Germinal center (tissue), 1 donor: ENCODE measurements around the gene ZNF680.
"Not testable (repeated sequence)": the region's sequence is repeated elsewhere in the genome, so short reads cannot be mapped to it uniquely, and the experiment has no call there.

Experiments
- DNase-seq: peaks from one replicate; pipeline ENCODE4 v3.0.0; 2012; ENCODE audit warnings: mixed read lengths, low spot score

The ZNF680 gene

DNA sequence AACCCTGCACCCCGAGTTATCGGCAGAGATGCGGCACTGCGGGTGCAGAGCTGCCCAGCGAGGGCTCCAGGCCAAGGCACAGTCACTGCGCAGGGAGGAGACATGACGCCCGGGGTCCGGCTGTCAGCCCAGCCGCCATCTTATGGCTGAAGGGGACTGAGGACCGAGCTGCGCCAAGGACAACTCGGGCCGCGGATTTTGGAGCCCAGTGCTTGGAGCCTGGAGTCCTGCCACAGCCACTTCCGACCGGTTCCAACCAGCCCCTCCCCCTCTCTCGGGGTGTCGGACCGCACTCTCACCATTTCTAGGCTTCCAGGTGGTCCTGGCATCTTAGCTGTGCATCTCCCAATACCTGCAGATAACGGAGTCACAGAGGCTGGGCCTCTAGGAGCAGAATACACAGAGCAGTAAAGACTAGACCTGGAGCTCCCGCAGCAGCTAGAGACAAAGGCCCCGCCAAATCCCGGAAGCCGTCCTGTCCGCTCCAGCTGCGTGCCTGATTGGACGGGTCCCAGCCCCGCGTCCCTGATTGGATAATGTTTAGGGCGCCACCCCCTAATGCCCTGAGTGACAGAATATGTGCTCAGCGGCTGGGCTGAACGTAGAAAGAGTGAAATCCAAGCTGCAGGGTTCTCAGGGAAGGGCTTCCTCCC is at the start of gene ZNF680:
TSS of gene ZNF680 (minus strand) at position 446 of the 653 bp plus-strand sequence. CDS start at position 329, 117 bp downstream.
- peak; percentile 91 for DNase-seq

- no peak for DNase-seq
Measured at GRCh38 chr7:64612452-64612851, 49.6 kb upstream of the ZNF680 start.

DNA sequence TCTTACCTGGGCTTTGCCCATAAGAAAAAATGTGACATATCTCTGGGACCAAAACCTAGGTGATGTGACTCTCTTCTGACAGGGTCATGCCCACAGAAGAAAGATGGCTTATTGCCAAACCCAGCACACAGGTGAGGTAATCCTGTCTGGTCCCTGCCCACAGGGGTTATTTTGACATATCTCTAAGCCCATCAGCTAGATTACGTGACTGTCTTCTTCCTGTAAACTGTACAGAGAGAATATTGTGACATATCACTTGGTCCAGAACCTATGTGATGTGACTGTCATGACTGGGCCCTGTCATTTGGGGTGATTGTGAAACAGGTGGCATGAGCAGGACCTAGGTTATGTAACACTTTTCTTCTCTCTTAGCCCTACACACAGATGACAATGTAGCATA is 48.8 kb upstream of the ZNF680 start:
- DNase-seq = no peak

- DNase-seq = no peak
Measured at GRCh38 chr7:64610997-64611396, 48.1 kb upstream of the ZNF680 start.

DNA sequence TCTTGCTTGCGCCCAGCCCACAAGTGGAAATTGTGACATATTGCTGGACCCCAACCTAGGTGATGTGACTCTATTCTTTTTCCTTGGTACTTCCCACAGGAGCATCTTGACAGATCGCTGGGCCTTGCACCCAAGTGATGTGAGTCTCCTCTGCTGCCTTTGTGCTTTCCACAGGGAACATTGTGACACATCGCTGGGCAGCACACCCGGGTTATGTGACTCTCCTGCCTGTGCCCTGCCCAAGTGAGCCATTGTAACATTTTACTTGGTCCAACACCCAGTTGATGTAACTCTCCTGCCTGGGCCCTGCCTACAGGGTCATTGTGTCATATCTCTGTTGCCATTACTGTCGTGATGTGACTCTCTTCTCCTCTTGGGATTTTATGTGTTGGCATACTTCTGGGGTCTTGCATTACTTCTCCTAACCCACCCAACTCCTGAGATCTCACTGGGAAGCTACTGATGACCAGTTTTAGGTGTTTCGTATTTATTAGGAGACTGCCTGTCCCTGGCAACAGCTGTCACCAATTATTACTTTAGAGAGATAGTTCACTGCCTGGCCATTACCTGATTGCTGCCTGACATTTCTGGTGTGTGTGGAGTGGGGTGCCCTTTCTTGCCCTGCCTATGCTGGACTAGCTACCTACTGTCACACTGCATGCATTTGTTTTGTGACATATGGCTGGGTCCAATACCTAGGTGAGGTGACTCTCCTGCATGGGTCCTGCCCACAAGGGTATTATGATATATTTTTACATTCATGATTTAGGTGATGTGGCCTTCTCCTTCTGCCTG is 45.4 kb upstream of the ZNF680 start:
- no peak for DNase-seq

DNA sequence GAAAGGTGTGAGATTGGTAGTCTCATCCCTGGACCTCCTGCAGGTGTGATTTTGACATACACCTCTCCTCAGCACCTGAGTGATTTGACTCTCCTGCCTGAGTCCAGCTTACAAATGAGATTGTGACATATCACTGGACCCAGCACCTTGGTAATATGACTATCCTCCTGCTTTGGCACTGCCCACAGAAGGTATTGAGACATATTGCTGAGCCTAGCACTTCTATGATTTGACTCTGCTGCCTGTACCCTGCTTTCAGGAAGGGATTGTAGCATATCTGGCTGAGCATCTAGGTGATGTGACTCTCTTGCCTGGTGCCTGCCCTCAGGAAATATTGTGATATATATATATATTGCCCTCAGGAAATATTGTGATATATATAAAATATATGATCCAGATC is 43.5 kb upstream of the ZNF680 start:
- no peak for DNase-seq

DNA sequence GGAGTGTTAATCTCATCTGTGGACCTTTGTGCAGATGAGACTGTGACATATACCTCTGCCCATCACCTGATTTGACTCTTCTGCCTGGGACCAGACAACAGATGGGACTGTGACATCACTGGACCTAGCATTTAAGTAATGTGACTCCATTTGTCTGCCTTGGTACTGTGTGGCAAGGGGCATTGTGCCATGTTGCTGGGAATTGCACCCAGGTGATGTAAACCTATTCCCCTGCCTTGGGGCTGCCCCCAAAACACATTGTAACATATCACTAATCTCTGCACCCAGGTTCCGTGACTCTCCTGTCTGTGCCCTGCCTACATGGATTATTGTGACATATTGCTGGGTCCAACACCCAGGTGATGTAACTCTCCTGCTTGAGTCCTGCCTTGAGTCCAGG is 40.4 kb upstream of the ZNF680 start:
- no peak for DNase-seq

- no peak for DNase-seq
Measured at GRCh38 chr7:64602518-64602917, 39.6 kb upstream of the ZNF680 start.

DNA sequence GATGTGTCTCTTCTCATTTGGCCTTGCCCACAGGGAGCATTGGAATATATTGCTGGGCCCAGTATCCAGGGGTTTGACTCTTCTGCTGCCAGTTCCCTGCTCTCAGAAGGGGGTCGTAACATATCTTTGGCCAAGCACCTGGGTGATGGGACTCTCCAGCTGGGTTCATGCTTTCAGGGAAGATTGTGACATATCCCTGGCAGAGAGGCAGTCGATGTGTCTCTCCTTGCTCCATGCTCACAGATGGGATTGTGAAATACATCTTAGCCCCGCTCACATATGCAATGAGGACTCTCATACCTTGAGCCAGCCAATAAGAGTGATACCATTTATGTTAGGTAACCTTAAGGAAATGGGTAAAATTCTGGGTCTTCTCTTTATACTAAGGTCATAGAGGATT is 39.2 kb upstream of the ZNF680 start:
- no peak for DNase-seq

DNA sequence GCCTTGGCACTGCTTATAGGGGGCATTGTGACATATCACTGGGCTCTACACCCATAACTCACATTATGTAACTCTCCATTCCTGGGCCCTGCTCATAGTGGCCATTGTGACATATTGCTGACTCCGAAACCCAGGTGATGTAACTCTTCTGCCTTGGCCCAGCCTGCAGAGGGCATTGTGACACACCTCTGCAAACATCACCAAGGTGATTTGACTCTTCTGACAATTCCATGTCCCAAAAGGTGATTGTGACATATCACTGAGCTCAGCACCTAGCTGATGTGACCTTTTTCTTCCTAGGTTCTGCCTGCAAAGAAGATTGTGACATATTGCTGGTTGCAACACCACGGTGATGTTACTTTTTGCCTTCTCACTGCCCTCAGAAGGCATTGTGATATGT is 36.5 kb upstream of the ZNF680 start:
- no peak for DNase-seq

- no peak for DNase-seq
Measured at GRCh38 chr7:64590971-64591370, 28.1 kb upstream of the ZNF680 start.

GRCh38 chr7:64581926-64582894 is 19.3 kb upstream of the ZNF680 start:
- no peak for DNase-seq

- no peak for DNase-seq
Measured at GRCh38 chr7:64581391-64581790, 18.5 kb upstream of the ZNF680 start.

DNA sequence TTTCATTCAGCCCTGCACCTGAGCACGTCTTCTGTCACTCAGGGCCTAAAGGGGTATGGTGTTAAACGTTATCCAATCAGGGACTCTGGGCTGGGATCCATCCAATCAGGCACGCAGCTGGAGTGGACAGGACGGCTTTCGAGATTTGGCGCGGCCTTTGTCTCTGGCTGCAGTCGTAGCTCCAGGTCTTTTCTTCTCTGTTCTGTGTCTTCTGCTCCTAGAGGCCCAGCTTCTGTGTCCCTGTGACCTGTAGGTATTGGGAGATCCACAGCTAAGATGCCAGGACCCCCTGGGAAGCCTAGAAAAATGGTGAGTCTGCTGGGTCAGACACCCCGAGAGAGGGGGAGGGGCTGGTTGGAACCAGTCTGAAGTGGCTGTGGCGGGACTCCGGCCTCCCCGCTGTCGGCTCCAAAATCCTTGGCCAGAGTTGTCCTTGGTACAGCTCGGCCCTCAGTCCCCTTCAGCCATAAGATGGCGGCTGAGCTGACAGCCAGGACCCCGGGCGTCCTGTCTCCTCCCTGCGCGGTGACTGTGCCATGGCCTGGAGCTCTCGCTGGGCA is 11.7 kb upstream of the ZNF680 start:
- peak; percentile 38 for DNase-seq

GRCh38 chr7:64570284-64570605 is 7.4 kb upstream of the ZNF680 start:
- not testable (repeated sequence) for DNase-seq

DNA sequence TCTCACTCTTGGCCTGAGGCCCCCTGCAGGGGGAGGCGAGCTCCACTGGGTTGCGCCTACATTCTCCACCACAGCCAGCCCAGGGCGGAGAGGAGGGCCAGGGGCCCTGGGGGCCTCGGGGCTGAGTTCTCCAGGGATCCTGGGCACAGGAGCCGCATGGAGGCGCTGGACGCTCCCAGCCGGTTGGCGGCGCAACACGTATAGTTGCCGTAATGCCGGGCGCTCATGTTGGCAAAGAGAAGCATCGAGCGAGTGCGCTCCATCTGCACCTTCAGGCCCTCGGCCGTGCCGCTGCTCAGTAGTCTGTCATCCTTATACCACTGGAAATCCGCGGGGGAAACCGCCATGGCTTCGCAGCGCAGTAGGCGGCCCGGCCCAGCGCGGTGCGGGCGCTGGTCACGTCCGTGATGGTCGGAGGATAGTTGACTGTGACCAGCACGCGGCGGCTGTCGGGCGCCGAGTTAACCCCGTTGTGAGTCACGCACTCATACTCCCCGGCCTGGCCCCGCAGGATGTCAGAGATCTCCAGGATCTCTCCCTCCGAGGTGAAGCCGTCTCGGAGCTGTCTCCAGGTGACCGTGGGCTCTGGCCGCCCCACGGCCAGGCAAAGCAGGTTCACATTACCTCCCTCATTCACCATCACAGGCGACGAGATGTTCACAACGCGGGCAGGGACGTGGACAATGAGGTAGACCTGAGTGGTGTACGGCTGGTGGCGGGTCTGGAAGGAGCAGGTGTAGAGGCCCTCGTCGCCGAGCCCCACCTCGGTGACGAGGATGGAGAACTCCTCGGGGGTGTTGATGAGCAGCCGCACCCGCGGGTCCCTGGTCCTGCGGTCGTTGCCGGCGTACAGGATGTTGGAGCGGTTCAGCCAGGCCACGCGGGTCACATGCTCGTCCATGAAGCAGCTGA is 6.8 kb upstream of the ZNF680 start:
- peak; percentile 26 for DNase-seq

- DNase-seq = no peak
Measured at GRCh38 chr7:64562256-64562625, 630 bp downstream of the ZNF680 start.

DNA sequence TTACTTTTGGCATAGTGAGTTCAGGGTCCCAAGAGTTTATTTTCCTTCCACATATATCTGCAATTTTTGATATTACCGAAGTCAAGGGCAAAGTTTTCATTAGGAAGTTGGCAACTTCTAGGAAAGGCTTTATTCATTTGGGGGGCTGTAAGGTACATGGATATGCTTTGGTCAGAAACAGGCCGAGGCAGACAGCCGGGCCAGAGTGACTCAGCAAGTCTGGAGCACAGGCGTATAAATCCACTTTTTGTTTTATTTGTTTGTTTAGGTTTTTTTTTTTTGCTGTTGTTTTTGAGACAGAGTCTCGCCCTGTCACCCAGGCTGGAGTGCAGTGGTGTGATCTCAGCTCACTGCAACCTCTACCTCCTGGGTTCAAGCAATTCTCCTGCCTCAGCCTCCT is 3.7 kb downstream of the ZNF680 start:
- DNase-seq = no peak

- no peak for DNase-seq
Measured at GRCh38 chr7:64558781-64559180, 4.1 kb downstream of the ZNF680 start.

GRCh38 chr7:64558323-64558705 is 4.6 kb downstream of the ZNF680 start:
- DNase-seq = no peak

GRCh38 chr7:64557601-64558322 is 5.1 kb downstream of the ZNF680 start:
- no peak for DNase-seq
